NCI-H69 (cell line): Measurements from ENCODE around the gene FGFBP1.
A peak's percentile ranks its signal among the peaks of the same experiment; 100 is the strongest.

Source experiments
- DNase-seq: peaks from one replicate; lab custom pipeline; 2025; lab: John Stamatoyannopoulos, UW

The FGFBP1 gene

GRCh38 chr4:15938640-15939039 lies at the start of gene FGFBP1:
TSS of gene FGFBP1 (minus strand) at chr4:15938740. CDS start at chr4:15936632, 2,108 bp downstream.
- DNase-seq = no peak

DNA sequence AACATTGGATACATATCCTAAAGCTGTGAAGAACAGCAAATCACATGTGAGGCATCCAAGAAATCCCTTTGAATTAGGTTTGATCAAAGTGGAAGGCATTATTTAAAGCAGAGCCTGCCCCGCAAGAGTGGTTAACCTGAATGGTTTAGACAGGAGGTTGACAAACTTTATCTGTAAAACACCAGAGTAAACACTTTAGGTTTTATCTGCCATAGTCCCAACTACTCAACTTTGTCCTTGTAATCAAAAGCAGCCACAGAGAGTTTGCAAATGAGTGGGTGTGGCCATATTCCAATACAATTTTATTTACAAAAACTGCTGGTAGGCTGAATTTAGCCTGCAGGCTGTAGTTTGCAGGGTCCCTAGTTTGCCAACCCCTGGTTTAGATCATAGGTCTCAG lies 49.7 kb upstream of the FGFBP1 start:
- no peak for DNase-seq

GRCh38 chr4:15986907-15987306 lies 48.4 kb upstream of the FGFBP1 start:
- no peak for DNase-seq

- DNase-seq = no peak
These were observed 45.1 kb upstream of the FGFBP1 start for GRCh38 chr4:15983610-15984009.

DNA sequence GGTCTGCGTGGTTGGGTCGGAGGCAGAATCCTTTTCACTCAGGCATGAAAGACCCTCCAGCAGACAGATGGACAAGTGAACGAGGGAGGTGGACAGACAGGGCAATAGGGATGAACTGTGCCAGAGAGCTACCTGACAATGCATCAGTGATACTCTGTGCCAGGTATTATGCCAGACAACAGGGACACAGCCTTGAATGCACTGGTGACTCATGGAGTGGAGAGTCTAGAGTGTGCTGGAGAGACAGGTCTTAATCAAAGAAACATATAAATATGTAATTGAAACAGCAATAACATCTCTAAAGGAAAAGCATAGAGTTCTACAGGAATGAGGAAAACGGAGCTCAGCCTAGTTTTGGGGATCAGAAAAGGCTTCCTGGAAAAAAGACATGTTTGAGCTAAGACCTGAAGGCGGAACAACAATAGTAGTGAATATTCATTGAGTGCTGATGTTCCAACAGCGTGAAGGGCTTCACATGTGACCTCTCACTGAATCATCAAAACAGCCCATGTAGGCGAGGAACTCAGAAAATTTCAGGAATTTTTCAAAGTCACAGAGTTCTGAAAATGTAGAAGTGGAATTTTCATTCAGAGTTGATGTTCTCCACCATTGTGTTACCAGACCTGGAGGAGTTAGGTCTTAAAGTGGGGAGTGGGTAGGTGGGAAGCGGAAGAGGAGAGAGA lies 44.4 kb upstream of the FGFBP1 start:
- DNase-seq = no peak

GRCh38 chr4:15976456-15977447 lies 38.2 kb upstream of the FGFBP1 start:
- DNase-seq = no peak

DNA sequence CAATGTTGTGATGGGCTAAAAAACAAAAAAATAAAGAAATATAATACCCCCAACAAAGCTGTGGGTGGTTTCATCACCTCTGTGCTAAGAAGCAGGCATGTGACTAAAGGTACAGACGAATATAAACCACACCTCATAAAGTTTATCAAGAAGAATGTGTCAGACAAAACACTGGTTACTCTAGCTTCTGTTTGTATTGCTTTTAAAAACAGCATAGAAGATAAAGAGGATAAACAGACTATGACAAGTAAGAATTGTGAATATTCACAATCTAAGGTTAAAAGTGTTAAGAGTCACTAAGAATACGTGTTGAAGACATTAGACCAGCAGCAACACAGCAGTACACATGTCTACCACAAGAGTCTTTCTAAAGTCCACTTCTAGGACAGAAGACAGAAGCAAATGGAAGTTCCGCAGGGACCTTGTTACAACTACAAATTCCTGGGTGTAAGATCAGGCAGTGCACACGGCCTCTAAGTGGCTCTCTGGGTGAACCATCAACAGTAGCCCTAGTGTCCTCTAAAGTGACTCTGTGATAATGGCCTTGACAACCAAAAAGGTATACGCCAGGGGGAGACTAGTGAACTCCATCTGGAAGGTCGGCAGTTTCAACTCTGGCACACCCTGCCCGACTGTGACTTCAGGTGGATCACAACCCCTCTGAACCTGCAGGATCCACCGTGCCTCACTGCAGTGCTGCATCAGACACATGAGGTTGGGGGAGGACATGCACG lies 32.7 kb upstream of the FGFBP1 start:
- no peak for DNase-seq

GRCh38 chr4:15968551-15969300 lies 30.2 kb upstream of the FGFBP1 start:
- no peak for DNase-seq

DNA sequence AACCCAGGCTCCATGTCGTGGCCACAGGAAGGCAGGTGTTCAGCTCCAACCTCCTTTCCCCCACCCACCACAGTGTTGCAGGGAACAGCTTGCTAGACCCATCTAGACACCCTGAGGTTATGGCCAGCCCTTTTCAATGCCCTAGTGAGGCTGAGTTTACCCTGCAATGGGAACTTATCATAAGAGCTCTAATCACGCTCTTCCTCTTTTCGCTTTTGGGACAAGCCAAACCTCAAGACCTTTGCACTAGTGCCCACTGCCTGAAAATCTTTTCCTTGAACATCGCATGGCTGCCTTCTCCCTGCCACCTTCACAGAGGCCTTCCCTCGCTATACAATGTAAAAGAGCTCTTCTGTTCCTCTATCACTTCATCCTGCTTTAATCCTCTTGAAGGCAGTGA lies 26.8 kb upstream of the FGFBP1 start:
- no peak for DNase-seq

DNA sequence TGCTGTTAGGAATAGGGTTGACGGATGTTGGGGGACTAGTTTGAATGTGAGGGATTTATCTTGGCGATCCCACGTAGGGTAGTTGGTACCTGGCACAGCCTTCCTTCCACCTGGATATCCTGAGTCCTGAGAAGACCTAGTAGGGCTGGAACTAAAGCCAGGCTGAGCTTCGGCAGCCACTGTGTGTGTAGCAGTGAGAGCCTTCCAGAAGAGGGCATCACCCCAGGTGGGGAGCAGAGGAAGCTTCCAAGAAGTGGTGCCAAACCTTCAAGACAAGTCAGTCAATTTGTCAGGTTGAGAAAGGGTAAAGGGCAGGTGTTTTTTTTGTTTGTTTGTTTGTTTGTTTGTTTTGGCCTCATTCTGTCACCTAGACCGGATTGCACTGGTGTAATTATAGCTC lies 25.6 kb upstream of the FGFBP1 start:
- peak; percentile 3 for DNase-seq

DNA sequence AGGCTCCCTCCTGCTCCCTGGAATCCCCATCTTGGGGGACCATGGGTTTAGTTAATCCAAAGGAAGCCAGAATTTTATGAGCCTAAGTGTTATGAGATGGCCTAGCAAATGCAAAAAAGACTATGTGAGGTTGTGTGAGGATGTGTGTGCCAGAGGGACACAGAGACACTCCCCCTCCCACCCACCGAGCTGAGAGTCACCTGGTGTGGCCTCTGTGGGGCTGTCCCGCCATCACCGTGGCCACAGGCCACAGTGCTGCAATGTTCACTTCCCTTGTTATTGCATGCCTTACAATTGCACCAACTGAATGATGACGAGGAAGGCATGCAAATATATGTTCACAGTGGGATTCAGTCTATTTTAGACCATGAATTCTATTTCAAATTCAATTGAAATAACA lies 25.0 kb upstream of the FGFBP1 start:
- DNase-seq = no peak

- peak; percentile 55 for DNase-seq
These were observed 24.5 kb upstream of the FGFBP1 start, which contains the start of gene FGFBP2 for GRCh38 chr4:15963001-15963451. TSS of gene FGFBP2 (minus strand) at chr4:15963175. CDS start at chr4:15963129, 46 bp downstream.

GRCh38 chr4:15961781-15962510 lies 23.4 kb upstream of the FGFBP1 start:
- DNase-seq = no peak

- DNase-seq = no peak
These were observed 20.0 kb upstream of the FGFBP1 start for GRCh38 chr4:15958562-15958961.

DNA sequence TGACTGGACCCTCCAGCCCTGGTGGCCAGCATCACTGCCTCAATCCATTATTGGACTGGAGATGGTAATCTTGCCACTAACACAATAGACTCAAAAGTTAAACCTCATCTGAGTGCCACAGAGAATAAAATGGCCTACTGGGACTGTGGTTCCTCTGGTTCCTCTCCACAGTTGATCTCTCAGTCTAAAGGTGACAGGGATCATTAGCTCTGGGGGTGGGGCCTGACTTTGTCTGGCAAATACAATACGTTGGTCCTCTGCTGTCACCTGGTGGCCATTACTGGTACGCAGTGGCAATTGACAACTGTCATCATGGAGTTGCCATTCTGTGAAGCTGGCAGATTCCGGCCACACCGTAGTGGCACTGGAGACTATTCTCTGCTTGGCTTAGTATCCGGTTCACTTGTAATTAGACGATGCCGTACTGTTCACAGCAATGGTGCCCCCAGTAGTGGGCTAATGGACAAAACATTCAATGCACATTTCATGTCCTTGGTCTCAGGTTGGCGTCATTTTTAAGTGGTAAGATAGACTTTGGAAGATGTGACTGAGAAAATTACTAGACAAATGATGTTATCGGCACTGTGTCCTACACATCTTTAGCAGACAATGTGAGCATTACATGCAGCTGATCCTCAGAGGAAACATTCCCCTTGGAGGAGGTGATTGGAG lies 17.8 kb upstream of the FGFBP1 start:
- DNase-seq = peak; percentile 62

GRCh38 chr4:15955670-15956069 lies 17.1 kb upstream of the FGFBP1 start:
- peak; percentile 1 for DNase-seq

DNA sequence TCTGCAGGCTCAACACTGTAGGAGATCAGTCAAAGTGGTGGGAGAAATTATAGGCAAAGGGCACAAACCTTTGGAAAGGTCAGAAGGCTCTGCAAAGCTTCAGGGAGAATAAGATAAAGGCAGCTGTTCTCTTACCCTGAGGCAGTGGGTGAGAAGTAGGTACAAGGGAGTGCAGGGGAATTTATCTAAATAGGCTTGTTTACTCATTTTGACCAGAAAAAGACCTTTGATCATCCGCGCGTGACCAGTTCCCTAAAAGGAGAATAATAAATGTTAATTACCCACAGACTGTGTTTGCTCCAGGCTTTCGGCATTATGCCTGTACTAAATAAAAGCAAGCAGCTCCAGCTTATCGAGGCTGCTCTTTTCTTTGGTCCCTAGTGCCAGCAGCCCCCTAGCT lies 15.1 kb upstream of the FGFBP1 start:
- peak; percentile 49 for DNase-seq

DNA sequence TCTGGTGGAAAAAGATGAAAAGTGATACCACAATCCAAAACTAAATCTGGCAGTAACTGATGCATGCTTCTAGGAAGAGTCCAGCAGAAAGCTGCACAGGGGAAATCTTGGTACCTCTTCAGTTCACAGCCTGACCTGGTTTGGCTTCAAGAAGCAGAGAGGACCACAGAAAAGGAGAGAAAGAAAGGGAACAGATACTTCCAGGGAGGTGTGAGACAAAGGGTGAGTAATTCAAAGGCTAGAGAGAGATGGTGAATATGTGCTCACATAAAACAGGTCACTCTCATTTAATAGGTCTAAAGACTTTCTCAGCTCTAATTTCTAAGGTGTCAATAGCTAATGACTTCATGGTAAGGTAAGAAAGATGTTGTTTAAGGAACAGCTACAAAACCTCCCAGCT lies 13.2 kb upstream of the FGFBP1 start:
- no peak for DNase-seq

DNA sequence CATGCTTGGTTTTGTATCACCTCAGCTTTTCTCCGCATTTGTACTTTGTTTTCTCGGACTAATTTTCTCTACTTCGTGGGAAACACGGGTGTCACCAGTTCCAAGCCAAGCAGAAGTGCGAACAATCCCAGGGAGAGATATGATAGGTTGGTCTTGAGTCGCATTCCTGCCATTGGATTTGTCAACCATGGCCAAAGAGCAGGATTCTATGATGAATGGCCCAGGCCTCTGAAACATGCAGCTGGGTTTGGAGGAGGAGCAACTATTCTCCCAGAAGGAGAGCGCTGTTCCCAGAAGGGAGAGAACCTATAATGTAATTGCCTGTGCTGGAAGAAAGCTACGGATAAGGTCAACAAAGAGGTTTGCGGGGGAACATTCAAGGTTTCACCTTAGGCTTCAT lies 10.3 kb upstream of the FGFBP1 start:
- DNase-seq = no peak

- no peak for DNase-seq
These were observed 9.1 kb upstream of the FGFBP1 start for GRCh38 chr4:15947684-15948083.
